GM18858 (cell line): Measurements from ENCODE around the gene SULF2.

Source experiments
- ATAC-seq: cut with Tn5 transposase; IDR thresholded peaks from one replicate; pipeline ENCODE4 v1.9.1; 2021; ENCODE audit not compliant: unreplicated experiment

SULF2 gene

GRCh38 chr20:47765271-47765670 lies 20.0 kb downstream of the SULF2 start:
- no peak for ATAC-seq

GRCh38 chr20:47764154-47764733 lies 21.0 kb downstream of the SULF2 start:
- ATAC-seq: no peak

GRCh38 chr20:47762699-47763268 lies 22.5 kb downstream of the SULF2 start:
- no peak for ATAC-seq

GRCh38 chr20:47761482-47762047 lies 23.7 kb downstream of the SULF2 start:
- no peak for ATAC-seq

GRCh38 chr20:47760686-47761481 lies 24.4 kb downstream of the SULF2 start:
- ATAC-seq: no peak

GRCh38 chr20:47758517-47759450 lies 26.5 kb downstream of the SULF2 start:
- no peak for ATAC-seq

GRCh38 chr20:47757145-47758035 lies 27.9 kb downstream of the SULF2 start:
- no peak for ATAC-seq

GRCh38 chr20:47754946-47755652 lies 30.2 kb downstream of the SULF2 start:
- ATAC-seq: no peak

- no peak for ATAC-seq
Measured at GRCh38 chr20:47754388-47754715, 30.9 kb downstream of the SULF2 start.

GRCh38 chr20:47753576-47754387 lies 31.5 kb downstream of the SULF2 start:
- no peak for ATAC-seq

GRCh38 chr20:47751449-47751848 lies 33.8 kb downstream of the SULF2 start:
- no peak for ATAC-seq

GRCh38 chr20:47749339-47749738 lies 35.9 kb downstream of the SULF2 start:
- no peak for ATAC-seq

- ATAC-seq: no peak
Measured at GRCh38 chr20:47748823-47749222, 36.5 kb downstream of the SULF2 start.

- ATAC-seq: no peak
Measured at GRCh38 chr20:47748069-47748468, 37.2 kb downstream of the SULF2 start.

GRCh38 chr20:47747669-47748031 lies 37.6 kb downstream of the SULF2 start:
- no peak for ATAC-seq

GRCh38 chr20:47744803-47745202 lies 40.5 kb downstream of the SULF2 start:
- no peak for ATAC-seq

GRCh38 chr20:47743671-47744070 lies 41.6 kb downstream of the SULF2 start:
- ATAC-seq: no peak

GRCh38 chr20:47741669-47742608 lies 43.3 kb downstream of the SULF2 start:
- no peak for ATAC-seq
